ENCODE results near the gene TMPRSS4.

The TMPRSS4 gene

DNA sequence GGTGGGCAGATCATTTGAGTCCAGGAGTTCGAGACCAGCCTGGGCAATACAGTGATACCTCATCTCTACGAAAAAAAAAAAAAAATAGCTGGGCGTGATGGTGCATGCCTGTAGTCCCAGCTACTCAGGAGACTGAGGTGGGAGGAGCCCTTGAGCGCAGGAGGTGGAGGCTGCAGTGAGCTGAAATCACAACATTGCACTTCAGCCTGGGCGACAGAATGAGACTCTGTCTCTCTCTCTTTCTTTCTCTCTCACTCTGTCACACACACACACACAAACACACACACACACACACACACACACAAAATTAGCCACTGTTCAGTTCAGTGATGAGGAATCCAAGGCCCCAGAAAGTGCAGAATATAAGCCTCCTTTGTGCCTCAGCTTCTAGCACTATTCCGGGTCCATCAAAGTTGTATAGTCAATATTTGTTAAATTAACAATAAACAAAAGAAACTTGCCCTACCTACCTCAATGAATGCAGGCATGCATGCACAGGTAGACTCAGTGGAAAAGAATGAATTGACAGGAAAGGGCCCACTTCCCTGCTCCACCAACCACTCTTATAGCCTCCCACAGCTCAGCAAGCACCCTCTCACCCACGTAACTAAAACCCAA lies 13.8 kb downstream of the TMPRSS4 start:
- H3K4me3 ChIP-seq (ENCODE audit: low read length): no peak overlapping the region
- TF ChIP-seq, protein P1, sequence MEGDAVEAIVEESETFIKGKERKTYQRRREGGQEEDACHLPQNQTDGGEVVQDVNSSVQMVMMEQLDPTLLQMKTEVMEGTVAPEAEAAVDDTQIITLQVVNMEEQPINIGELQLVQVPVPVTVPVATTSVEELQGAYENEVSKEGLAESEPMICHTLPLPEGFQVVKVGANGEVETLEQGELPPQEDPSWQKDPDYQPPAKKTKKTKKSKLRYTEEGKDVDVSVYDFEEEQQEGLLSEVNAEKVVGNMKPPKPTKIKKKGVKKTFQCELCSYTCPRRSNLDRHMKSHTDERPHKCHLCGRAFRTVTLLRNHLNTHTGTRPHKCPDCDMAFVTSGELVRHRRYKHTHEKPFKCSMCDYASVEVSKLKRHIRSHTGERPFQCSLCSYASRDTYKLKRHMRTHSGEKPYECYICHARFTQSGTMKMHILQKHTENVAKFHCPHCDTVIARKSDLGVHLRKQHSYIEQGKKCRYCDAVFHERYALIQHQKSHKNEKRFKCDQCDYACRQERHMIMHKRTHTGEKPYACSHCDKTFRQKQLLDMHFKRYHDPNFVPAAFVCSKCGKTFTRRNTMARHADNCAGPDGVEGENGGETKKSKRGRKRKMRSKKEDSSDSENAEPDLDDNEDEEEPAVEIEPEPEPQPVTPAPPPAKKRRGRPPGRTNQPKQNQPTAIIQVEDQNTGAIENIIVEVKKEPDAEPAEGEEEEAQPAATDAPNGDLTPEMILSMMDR (conservative IDR thresholded peaks at IDR 0.05; ENCODE audit: low read length): no peak
- DNase-seq (ENCODE audit: low read depth): no peak

DNA sequence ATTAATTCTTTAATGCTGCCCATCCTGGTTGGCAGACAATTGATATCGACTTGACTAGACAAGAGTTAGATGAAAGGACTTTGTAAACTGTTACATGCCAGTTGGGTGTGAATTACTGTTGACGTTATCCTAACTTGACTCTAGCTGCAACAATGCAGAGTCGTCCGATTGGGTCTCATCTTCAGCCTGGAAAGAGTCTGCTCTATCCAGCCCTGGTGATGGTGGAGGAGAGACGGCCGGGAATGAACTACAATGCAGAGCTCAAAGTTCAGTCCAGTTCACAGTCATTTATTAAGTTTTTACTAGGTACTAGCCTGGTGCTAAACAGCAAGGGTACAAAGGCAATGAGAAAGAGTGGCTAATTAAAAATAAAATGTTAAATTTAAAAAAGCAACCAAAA lies 14.8 kb downstream of the TMPRSS4 start:
- H3K4me3 ChIP-seq (ENCODE audit: low read length): no peak overlapping the region
- TF ChIP-seq, protein P1 (conservative IDR thresholded peaks at IDR 0.05; ENCODE audit: low read length): no peak
- DNase-seq (ENCODE audit: low read depth): no peak

DNA sequence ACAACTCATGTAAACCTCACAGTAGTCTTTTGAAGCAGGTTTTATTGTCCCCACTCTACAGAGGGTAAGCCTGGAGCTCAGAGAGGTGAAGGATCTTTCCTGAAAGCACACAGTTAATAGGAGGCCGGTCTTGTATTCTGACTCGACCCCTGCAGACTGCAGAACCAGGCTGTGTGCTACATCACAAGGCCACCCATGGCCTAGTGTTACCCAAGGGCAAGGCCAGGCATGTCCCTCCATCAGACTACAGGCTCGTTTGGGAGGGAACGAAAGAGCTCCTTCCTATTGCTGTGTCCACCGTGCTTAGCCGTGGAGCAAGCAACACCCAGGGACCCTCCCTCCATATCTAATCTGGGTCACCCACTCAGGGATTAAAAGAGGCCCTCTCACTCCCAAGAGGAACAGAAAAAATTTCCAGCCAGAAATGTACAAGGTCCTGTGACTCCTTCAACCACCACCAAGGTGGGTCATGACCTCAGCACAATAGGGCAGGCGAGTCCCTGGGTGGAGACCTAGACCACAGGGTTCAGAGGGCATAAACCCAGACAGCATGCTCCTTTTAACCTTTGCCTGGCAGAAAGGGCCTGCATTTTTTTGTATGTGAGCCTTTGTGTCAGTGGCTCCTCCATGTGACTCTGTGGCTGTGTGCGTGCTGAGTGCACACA lies 16.2 kb downstream of the TMPRSS4 start:
- DNase-seq (ENCODE audit: low read depth): no peak
- H3K4me3 ChIP-seq (ENCODE audit: low read length): no peak overlapping the region
- TF ChIP-seq, protein P1 (conservative IDR thresholded peaks at IDR 0.05; ENCODE audit: low read length): no peak

DNA sequence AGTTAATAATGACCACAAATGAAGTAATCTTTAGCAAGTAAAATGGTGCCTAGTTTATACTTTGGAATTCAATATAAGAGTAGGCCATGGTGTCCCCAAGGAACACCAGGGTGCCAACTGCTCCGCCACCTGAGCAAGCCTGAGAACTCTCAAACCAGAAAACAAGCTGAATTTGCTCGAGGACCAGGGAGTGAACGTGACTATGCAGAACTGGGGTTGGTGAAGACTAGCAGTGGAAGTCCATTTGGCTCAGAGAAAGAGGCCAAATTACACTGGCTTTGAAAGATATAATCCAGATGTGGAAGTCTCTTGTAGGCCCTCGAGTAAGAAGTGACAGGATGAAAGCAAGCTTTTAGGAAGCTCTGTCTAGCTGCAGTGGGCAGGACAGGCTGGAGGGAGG lies 18.6 kb downstream of the TMPRSS4 start:
- H3K4me3 ChIP-seq (ENCODE audit: low read length): no peak overlapping the region
- DNase-seq (ENCODE audit: low read depth): no peak
- TF ChIP-seq, protein P1 (conservative IDR thresholded peaks at IDR 0.05; ENCODE audit: low read length): no peak

DNA sequence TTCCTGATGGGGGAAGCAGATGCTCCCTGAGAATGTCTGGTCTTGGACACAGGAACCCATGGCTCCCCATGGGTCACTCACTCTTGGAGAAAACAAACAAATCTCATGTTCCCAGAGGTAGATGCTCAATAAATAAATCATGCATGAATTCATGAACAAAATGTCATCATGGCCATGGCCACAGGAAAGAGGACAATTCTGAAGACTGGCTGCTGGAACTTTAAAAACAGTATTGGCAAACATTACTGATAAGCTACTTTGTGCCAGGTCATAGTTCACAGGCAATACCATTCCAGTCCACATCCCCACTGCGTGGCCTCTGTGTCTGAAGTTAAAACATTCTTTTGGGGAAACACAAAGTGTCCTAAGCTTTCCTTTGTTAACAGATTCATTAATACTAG lies 19.1 kb downstream of the TMPRSS4 start:
- TF ChIP-seq, protein P1 (conservative IDR thresholded peaks at IDR 0.05; ENCODE audit: low read length): no peak
- no peak for DNase-seq (ENCODE audit: low read depth)

DNA sequence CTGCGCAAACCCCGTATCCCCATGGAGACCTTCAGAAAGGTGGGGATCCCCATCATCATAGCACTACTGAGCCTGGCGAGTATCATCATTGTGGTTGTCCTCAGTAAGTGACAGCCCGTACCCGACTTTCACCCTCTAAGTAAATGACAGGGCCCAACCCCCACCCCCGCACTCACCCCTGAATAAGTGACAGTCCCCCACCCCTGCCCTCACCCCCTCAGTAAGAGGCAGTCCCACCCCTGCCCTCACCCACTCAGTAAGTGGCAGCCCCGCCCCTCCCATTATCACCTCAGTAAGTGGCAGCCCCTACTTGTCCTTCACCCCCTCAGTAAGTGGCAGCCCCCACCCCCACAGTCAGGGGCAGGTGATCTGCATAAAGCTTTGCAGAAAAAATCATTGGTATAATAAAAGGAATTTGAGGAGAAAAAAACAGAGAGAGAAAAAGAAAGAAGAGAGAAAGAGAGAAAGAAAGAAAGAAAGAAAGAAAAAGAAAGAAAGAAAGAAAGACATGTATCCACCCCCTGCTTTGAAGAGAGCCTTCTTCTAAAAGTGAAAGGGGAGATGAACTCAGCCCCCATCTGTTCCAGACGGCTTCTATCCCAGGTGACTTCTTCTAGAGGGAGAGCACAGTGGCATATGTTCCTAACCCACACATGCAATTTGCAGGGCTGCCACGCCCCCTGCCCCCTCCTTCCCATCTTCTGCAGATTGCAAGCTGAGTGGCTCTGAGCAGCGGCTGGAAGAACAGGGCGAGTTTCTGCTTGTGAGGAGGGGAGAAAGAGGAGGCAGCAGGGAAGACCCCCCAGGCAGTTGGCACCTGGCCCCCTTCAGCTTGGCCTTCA lies 22.3 kb downstream of the TMPRSS4 start:
- TF ChIP-seq, protein P1 (conservative IDR thresholded peaks at IDR 0.05; ENCODE audit: low read length): no peak
- DNase-seq (ENCODE audit: low read depth): no peak
- no peak overlapping the region for H3K4me3 ChIP-seq (ENCODE audit: low read length)

More for the DNA sequence above, 19.1 kb downstream of the TMPRSS4 start:
- H3K4me3 ChIP-seq (ENCODE audit: low read length): no peak overlapping the region
